Stimulated activated memory B cell treated with anti-CD40 and anti-IgM and Interleukin-4, amounts not matched to agents 10 μg/mL and 1 μg/mL and 100 μg/mL, for 72 hours (primary cell): ENCODE data around the gene SP9.
"Not testable (repeated sequence)": the region's sequence is repeated elsewhere in the genome, so short reads cannot be mapped to it uniquely, and the experiment has no call there.

Source experiments
- ATAC-seq: fragments of 150-1000 bp; cut with Tn5 transposase; 2 replicates; pipeline ENCODE4 v1.10.0; 2021
- H3K27ac Mint-ChIP-seq: one replicate; pipeline ENCODE4 v1.8.0; 2022; ENCODE audit warnings: mild to moderate bottlenecking, mixed read lengths
- H3K27me3 Mint-ChIP-seq: one replicate; pipeline ENCODE4 v1.8.0; 2022; ENCODE audit warnings: mixed read lengths
- H3K36me3 Mint-ChIP-seq: one replicate; pipeline ENCODE4 v1.8.0; 2022; ENCODE audit warnings: mixed read lengths
- H3K4me1 Mint-ChIP-seq: one replicate; pipeline ENCODE4 v1.8.0; 2022; ENCODE audit warnings: mixed read lengths
- H3K4me3 Mint-ChIP-seq: one replicate; pipeline ENCODE4 v1.8.0; 2022; ENCODE audit warnings: mild to moderate bottlenecking, moderate library complexity, mixed read lengths
- H3K9me3 Mint-ChIP-seq: one replicate; pipeline ENCODE4 v1.8.0; 2022; ENCODE audit warnings: mixed read lengths

The SP9 gene

DNA sequence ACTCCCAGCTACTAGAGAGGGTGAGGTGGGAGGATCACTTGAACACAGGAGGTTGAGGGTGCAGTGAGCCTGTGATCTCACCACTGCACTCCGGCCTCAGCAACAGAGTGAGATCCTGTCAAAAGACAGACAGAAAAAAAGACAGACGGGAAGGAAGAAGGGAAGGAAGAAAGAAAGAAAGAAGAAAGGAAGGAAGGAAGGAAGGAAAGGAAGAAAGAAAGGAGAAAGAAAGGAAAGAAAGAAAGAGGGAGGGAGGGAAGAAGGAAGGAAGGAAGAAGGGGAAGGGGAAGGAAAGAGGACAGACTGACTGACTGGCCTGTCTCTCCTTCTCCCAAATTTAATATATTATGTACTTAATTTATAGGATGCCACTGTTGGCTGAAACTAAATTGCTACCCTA is 21.6 kb downstream of the SP9 start:
- Mint-ChIP-seq H3K9me3 (peaks cover 3% of the 10 kb centered on the region), H3K36me3 (peaks cover 43% of the 10 kb centered on the region), H3K27ac (no peak overlapping the region), H3K4me1 (no peaks in the 10 kb centered on the region), H3K4me3 (no peak overlapping the region), H3K27me3 (no peaks in the 10 kb centered on the region)
- no peak for ATAC-seq

DNA sequence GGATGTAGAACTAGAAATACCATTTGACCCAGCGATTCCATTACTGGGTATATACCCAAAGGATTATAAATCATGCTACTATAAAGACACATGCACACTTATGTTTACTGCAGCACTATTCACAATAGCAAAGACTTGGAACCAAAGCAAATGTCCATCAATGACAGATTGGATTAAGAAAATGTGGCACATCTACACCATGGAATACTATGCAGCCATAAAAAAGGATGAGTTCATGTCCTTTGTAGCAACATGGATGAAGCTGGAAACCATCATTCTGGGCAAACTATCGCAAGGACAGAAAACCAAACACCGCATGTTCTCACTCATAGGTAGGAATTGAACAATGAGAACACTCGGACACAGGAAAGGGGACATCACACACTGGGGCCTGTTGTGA is 24.9 kb downstream of the SP9 start:
- H3K36me3 Mint-ChIP-seq: peaks cover 62% of the 10 kb centered on the region
- not testable (repeated sequence) for H3K27ac Mint-ChIP-seq, ATAC-seq, H3K4me1 Mint-ChIP-seq, H3K4me3 Mint-ChIP-seq, H3K27me3 Mint-ChIP-seq, H3K9me3 Mint-ChIP-seq

DNA sequence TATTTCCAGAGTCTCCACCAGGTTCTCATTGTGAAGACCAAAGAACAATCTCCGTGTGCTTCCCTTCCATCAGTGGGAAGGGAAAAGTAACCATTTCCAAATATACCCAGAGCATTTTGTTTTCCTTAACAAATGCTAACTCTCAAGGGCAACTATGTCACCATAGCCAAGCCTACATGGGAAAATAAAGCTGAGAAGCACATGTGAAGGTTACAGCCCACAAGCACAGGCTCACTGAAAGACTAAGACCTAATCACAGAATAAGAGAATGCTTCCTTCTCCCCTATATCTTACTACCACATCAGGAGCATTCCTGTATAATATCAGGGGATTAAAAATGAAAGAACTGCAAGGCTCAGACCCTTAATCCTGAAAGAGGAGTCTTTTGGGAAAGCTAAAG is 28.2 kb downstream of the SP9 start:
- H3K4me1 Mint-ChIP-seq: no peaks in the 10 kb centered on the region
- ATAC-seq: no peak
- H3K4me3 Mint-ChIP-seq: no peak overlapping the region
- peaks cover 21% of the 10 kb centered on the region for H3K9me3 Mint-ChIP-seq
- no peaks in the 10 kb centered on the region for H3K27me3 Mint-ChIP-seq
- peaks cover 82% of the 10 kb centered on the region for H3K36me3 Mint-ChIP-seq
- H3K27ac Mint-ChIP-seq: no peak overlapping the region

DNA sequence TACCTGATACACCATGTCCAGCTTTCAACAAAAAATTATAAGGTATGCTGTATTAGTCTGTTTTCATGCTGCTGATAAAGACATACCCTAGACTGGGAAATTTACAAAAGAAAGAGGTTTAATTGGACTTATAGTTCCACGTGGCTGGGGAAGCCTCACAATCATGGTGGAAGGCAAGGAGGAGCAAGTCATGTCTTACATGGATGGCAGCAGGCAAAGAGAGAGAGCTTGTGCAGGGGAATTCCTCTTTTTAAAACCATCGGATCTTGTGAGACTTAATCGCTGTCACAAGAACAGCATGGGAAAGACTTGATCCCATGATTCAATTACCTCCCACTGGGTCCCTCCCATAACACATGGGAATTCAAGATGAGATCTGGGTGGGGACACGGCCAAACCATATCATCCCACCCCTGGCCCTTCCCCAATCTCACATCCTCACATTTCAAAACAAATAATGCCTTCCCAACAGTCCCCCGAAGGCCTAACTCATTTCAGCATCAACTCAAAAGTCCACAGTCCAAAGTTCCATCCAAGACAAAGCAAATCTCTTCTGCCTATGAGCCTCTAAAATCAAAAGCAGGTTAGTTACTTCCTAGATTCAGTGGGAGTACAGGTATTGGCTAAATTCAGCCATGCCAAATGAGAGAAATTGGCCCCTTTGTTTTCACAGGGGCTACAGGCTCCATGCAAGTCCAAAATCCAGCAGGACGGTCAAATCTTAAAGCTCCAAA is 28.9 kb downstream of the SP9 start:
- H3K27me3 Mint-ChIP-seq, H3K4me3 Mint-ChIP-seq, H3K4me1 Mint-ChIP-seq, H3K27ac Mint-ChIP-seq, ATAC-seq: not testable (repeated sequence)
- Mint-ChIP-seq H3K9me3 (peaks cover 23% of the 10 kb centered on the region), H3K36me3 (peaks cover 88% of the 10 kb centered on the region)

DNA sequence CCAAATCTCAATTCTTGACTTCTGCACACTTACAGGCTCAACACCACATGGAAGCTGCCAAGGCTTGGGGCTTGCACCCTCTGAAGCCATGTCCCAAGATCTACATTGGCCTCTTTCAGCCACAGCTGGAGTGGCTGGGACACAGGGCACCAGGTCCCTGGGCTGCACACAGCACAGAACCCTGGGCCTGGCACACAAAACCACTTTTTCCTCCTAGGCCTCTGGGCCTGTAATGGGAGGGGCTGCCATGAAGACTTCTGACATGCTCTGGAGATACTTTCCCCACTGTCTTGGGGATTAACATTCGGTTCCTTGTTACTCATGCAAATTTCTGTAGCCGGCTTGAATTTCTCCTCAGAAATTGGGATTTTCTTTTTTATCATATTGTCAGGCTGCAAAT is 29.9 kb downstream of the SP9 start:
- peaks cover 88% of the 10 kb centered on the region for H3K36me3 Mint-ChIP-seq
- no peaks in the 10 kb centered on the region for H3K27me3 Mint-ChIP-seq
- H3K27ac Mint-ChIP-seq: no peak overlapping the region
- H3K4me3 Mint-ChIP-seq: no peak overlapping the region
- no peaks in the 10 kb centered on the region for H3K4me1 Mint-ChIP-seq
- peaks cover 23% of the 10 kb centered on the region for H3K9me3 Mint-ChIP-seq
- ATAC-seq: no peak

DNA sequence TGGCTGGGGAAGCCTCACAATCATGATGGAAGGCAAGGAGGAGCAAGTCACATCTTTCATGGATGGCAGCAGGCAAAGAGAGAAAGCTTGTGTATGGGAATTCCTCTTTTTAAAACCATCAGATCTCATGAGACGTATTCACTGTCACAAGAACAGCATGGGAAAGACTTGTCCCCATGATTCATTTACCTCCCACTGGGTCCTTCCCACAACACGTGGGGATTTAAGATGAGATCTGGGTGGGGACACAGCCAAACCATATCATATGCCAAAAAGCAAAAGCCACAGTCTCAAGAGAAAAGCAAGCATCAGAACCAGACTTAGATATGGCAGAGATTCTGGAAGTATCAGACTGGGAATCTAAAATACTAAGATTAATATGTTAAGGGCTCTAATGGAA is 30.8 kb downstream of the SP9 start:
- no peak overlapping the region for H3K27ac Mint-ChIP-seq
- ATAC-seq: no peak
- H3K9me3 Mint-ChIP-seq: peaks cover 21% of the 10 kb centered on the region
- H3K27me3 Mint-ChIP-seq: no peaks in the 10 kb centered on the region
- no peaks in the 10 kb centered on the region for H3K4me1 Mint-ChIP-seq
- no peak overlapping the region for H3K4me3 Mint-ChIP-seq
- H3K36me3 Mint-ChIP-seq: peaks cover 86% of the 10 kb centered on the region

DNA sequence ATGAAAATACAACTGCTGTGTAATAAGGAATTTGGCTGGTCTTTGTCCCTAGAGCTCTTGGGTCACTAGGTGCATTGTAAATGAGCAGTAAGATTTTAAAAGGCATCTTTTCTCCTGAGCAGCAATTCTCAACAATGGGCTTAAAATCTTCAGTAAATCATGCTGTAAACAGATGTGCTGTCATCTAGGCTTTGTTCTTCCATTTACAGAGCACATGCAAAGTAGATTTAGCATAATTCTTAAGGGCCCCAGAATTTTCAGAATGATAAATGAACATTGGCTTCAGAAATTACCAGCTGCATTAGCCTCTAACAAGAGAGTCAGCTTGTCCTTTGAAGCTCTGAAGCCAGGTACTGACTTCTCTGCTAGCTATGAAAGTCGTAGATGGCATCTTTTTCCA is 33.9 kb downstream of the SP9 start:
- peaks cover 84% of the 10 kb centered on the region for H3K36me3 Mint-ChIP-seq
- no peaks in the 10 kb centered on the region for H3K4me1 Mint-ChIP-seq
- no peak overlapping the region for H3K4me3 Mint-ChIP-seq
- ATAC-seq: no peak
- H3K27ac Mint-ChIP-seq: no peak overlapping the region
- H3K9me3 Mint-ChIP-seq: peaks cover 18% of the 10 kb centered on the region
- H3K27me3 Mint-ChIP-seq: no peaks in the 10 kb centered on the region

DNA sequence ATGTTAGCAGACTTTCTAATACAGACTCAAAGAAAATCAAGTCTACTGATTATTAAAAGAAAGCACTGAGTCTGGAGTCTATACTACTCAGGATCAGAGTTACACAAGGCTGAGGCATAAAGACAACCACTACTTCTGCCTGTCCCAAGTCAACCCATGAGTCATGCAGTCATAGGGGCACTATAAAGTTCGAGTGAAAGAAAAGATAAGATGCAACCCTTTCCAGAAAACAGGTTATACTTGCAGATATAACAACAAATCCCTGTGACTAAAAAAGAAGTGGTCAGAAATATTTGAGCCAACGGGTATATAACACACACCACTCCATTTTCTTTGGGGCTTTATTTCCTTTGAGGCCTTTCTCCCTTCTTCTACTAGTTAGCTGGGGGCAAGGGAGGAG is 42.2 kb downstream of the SP9 start:
- ATAC-seq: no peak
- no peaks in the 10 kb centered on the region for H3K4me1 Mint-ChIP-seq
- H3K36me3 Mint-ChIP-seq: peaks cover 56% of the 10 kb centered on the region
- H3K27ac Mint-ChIP-seq: no peak overlapping the region
- H3K4me3 Mint-ChIP-seq: no peak overlapping the region
- H3K27me3 Mint-ChIP-seq: no peaks in the 10 kb centered on the region
- no peaks in the 10 kb centered on the region for H3K9me3 Mint-ChIP-seq

DNA sequence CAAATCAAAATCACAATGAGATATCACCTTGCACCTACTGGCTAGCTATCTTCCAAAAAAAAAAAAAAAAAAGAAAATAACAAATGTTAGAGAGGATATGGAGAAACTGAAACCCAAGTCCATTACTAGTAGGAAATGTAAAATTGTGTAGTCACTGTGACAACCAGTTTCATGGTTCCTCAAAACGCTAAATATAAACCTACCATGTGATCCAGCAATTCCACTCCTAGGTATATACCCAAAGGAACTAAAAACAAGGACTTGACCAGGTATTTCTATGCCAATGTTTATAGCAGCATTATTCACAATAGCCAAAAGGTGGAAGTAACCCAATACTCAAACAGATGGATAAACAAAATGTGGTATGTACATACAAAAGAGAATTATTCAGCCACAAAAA is 49.0 kb downstream of the SP9 start:
- Mint-ChIP-seq H3K27me3 (no peaks in the 10 kb centered on the region), H3K4me1 (peaks cover 1% of the 10 kb centered on the region), H3K36me3 (peaks cover 46% of the 10 kb centered on the region), H3K4me3 (no peak overlapping the region), H3K9me3 (peaks cover under 1% of the 10 kb centered on the region), H3K27ac (peak overlapping the region; percentile 46)
- ATAC-seq: no peak

DNA sequence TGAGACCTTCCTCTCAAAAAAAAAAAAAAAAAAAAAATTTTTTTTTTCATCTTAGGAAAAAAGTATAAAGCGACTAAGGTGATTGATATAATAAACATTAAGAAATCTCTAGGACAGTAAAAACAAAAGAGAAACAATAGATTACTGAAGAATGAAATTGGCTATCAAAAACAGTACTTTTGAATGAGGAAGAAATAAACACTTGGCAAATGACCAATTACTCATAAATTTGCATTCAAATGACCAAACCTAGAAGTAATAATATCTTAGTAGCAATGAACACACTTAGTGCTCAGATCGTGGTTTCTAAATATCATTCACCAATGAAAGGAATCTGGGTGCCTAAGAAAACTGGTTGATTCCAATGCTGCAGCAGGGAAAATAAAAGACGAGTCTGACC is 50.4 kb downstream of the SP9 start:
- Mint-ChIP-seq H3K4me3 (no peak overlapping the region), H3K9me3 (peaks cover 3% of the 10 kb centered on the region), H3K27me3 (no peaks in the 10 kb centered on the region), H3K27ac (no peak overlapping the region), H3K4me1 (peaks cover 8% of the 10 kb centered on the region), H3K36me3 (peaks cover 52% of the 10 kb centered on the region)
- ATAC-seq: no peak
